Measurements from ENCODE around the gene UNC5C.
"Not testable (repeated sequence)": the region's sequence is repeated elsewhere in the genome, so short reads cannot be mapped to it uniquely, and the experiment has no call there.

UNC5C gene

GRCh38 chr4:95183656-95184408, 364.9 kb downstream of the UNC5C start:
- ChIA-PET CTCF (interaction anchor here (1.2 kb wide), 1 partner anchor 21 kb away, joined by 5 read pairs; no protein-coding TSS in a partner anchor), POLR2A (no interaction called here)
- DNase-seq (ENCODE audit: extremely low spot score) = no peak
- TF ChIP-seq LEF1 (IDR thresholded peaks at IDR 0.05; ENCODE audit: borderline replicate concordance) (no peak), ELF4 (IDR thresholded peaks at IDR 0.05) (no peak)

GRCh38 chr4:95181996-95182306, 366.8 kb downstream of the UNC5C start:
- CTCF ChIA-PET = no interaction called here
- DNase-seq (ENCODE audit: extremely low spot score) = no peak
- POLR2A ChIA-PET = no interaction called here
- TF ChIP-seq FOXM1 (IDR thresholded peaks at IDR 0.05; ENCODE audit: borderline replicate concordance) (no peak), NFRKB (IDR thresholded peaks at IDR 0.05) (no peak)

GRCh38 chr4:95181243-95181995, 367.4 kb downstream of the UNC5C start:
- POLR2A ChIA-PET = no interaction called here
- TF ChIP-seq FOXK2 (IDR thresholded peaks at IDR 0.05) (no peak), PKNOX1 (IDR thresholded peaks at IDR 0.05) (peak; percentile 48), HDGF (IDR thresholded peaks at IDR 0.05; ENCODE audit: borderline replicate concordance) (no peak), FOXM1 (IDR thresholded peaks at IDR 0.05; ENCODE audit: borderline replicate concordance) (no peak)
- CTCF ChIA-PET = no interaction called here
- no peak for DNase-seq (ENCODE audit: extremely low spot score)

- TF ChIP-seq SP1 (IDR thresholded peaks at IDR 0.05) (no peak), FOXK2 (IDR thresholded peaks at IDR 0.05) (no peak), SUZ12 (IDR thresholded peaks at IDR 0.05) (no peak), L3MBTL2 (conservative IDR thresholded peaks at IDR 0.05) (no peak), ELF4 (IDR thresholded peaks at IDR 0.05) (no peak), TARDBP (IDR thresholded peaks at IDR 0.05) (no peak), LEF1 (IDR thresholded peaks at IDR 0.05; ENCODE audit: borderline replicate concordance) (no peak), CTBP1 (IDR thresholded peaks at IDR 0.05; ENCODE audit: borderline replicate concordance) (no peak), FOXA1 (IDR thresholded peaks at IDR 0.05) (no peak), BHLHE40 (IDR thresholded peaks at IDR 0.05; ENCODE audit: borderline replicate concordance) (no peak), NFRKB (IDR thresholded peaks at IDR 0.05) (no peak), PKNOX1 (IDR thresholded peaks at IDR 0.05) (no peak)
- ChIA-PET CTCF (no interaction called here), POLR2A (no interaction called here)
- DNase-seq (ENCODE audit: extremely low spot score) = no peak
These were observed 368.1 kb downstream of the UNC5C start for GRCh38 chr4:95180531-95181242.

GRCh38 chr4:95178938-95179337, 369.8 kb downstream of the UNC5C start:
- ChIA-PET POLR2A (no interaction called here), CTCF (no interaction called here)
- DNase-seq (ENCODE audit: extremely low spot score) = no peak
- TF ChIP-seq FOXM1 (IDR thresholded peaks at IDR 0.05; ENCODE audit: borderline replicate concordance) (no peak), HDGF (IDR thresholded peaks at IDR 0.05; ENCODE audit: borderline replicate concordance) (no peak), PKNOX1 (IDR thresholded peaks at IDR 0.05) (no peak), ZNF384 (IDR thresholded peaks at IDR 0.05) (no peak), NFRKB (IDR thresholded peaks at IDR 0.05) (no peak), ARNT (IDR thresholded peaks at IDR 0.05) (no peak), FOXA1 (IDR thresholded peaks at IDR 0.05) (no peak), LEF1 (IDR thresholded peaks at IDR 0.05; ENCODE audit: borderline replicate concordance) (no peak), CTBP1 (IDR thresholded peaks at IDR 0.05; ENCODE audit: borderline replicate concordance) (no peak), FOXK2 (IDR thresholded peaks at IDR 0.05) (no peak), TARDBP (IDR thresholded peaks at IDR 0.05) (no peak), SUZ12 (IDR thresholded peaks at IDR 0.05) (no peak)

GRCh38 chr4:95171377-95171776, 377.4 kb downstream of the UNC5C start:
- POLR2A ChIA-PET; DNase-seq (ENCODE audit: extremely low spot score); CTCF ChIA-PET: not testable (repeated sequence)

GRCh38 chr4:95170176-95170575, 378.6 kb downstream of the UNC5C start:
- CTCF ChIA-PET = interaction anchor here (0.6 kb wide), 2 partner anchors 113 to 273 kb away, joined by 3 read pairs; no protein-coding TSS in a partner anchor
- POLR2A ChIA-PET = no interaction called here
- TF ChIP-seq CTBP1 (IDR thresholded peaks at IDR 0.05; ENCODE audit: borderline replicate concordance) (no peak), NFRKB (IDR thresholded peaks at IDR 0.05) (no peak), FOXA1 (IDR thresholded peaks at IDR 0.05) (no peak), L3MBTL2 (conservative IDR thresholded peaks at IDR 0.05) (no peak), TARDBP (IDR thresholded peaks at IDR 0.05) (no peak), BHLHE40 (IDR thresholded peaks at IDR 0.05; ENCODE audit: borderline replicate concordance) (no peak), SUZ12 (IDR thresholded peaks at IDR 0.05) (no peak), ARNT (IDR thresholded peaks at IDR 0.05) (no peak), FOXK2 (IDR thresholded peaks at IDR 0.05) (no peak), HDGF (IDR thresholded peaks at IDR 0.05; ENCODE audit: borderline replicate concordance) (no peak), ELF4 (IDR thresholded peaks at IDR 0.05) (no peak), LEF1 (IDR thresholded peaks at IDR 0.05; ENCODE audit: borderline replicate concordance) (no peak), ZNF384 (IDR thresholded peaks at IDR 0.05) (no peak), FOXM1 (IDR thresholded peaks at IDR 0.05; ENCODE audit: borderline replicate concordance) (no peak), PKNOX1 (IDR thresholded peaks at IDR 0.05) (no peak)
- no peak for DNase-seq (ENCODE audit: extremely low spot score)

Measured in HEK293T (cell line).